ENCODE data around the gene TMEM132A.

Gene TMEM132A

DNA sequence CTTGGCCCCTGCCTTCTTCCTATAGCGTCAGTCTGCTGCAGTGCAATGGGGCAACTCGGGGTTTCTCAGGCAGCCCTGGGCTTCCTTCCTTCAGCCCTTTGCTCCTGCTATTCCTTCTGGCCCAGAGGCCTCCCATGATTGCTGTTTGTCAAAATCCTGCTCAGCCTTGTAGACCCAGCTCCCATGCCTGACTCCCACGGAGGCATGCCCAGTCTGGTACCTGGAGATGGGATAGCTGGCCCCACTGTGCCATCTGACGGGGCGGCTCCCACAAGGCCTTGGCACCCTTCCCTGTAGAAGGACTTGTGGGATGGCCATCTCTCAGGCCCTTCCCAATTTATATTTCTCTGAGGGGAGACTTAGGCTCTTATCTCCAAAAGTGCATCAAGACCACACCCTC is 46.6 kb downstream of the TMEM132A start:
- H3K79me2 ChIP-seq (ENCODE audit: control insufficient read depth, insufficient read depth, low read length, poor library complexity): no peaks in the 10 kb centered on the region
- no peak overlapping the region for H3K23ac ChIP-seq (ENCODE audit: low read length)
- no peak overlapping the region for H2BK5ac ChIP-seq (ENCODE audit: low read depth, low read length, poor library complexity)
- no peak overlapping the region for H2BK12ac ChIP-seq (ENCODE audit: low read length)
- no peaks in the 10 kb centered on the region for H3K36me3 ChIP-seq (ENCODE audit: control insufficient read depth in 1 of 2, insufficient read depth in 2 of 2, low read length in 2 of 2)
- H2BK120ac ChIP-seq (ENCODE audit: insufficient read depth, low read length, poor library complexity): no peak overlapping the region
- H3K4ac ChIP-seq (ENCODE audit: low read depth, low read length): no peak overlapping the region
- H2AK5ac ChIP-seq (ENCODE audit: low read length): no peak overlapping the region
- H4K12ac ChIP-seq (ENCODE audit: low read depth, low read length): no peak overlapping the region
- H3K4me2 ChIP-seq (ENCODE audit: low read length): no peak overlapping the region
- no peak overlapping the region for H3K14ac ChIP-seq (ENCODE audit: low read length)
- no peak overlapping the region for H4K91ac ChIP-seq (ENCODE audit: low read depth, low read length)
- no peaks in the 10 kb centered on the region for H3K27me3 ChIP-seq (ENCODE audit: insufficient read depth, low read length)
- H3K18ac ChIP-seq (ENCODE audit: low read length): no peak overlapping the region
- no peak overlapping the region for H2AFZ ChIP-seq (ENCODE audit: insufficient read depth, low read length, poor library complexity)
- H3K79me1 ChIP-seq (ENCODE audit: low read length): no peaks in the 10 kb centered on the region
- peaks cover 1% of the 10 kb centered on the region for H3K9me3 ChIP-seq (ENCODE audit: insufficient read depth, low read depth, low read length)
- DNase-seq: no peak
- no peak overlapping the region for H3K27ac ChIP-seq (ENCODE audit: low read depth, low read length)
- WGBS (ENCODE audit: extremely low coverage, insufficient coverage, insufficient read length): no CpG with 5 or more reads among the region's 5 CpGs
- H3K4me1 ChIP-seq (ENCODE audit: control insufficient read depth in 1 of 2, insufficient read depth in 2 of 2, low read length in 2 of 2): no peaks in the 10 kb centered on the region
- no peak overlapping the region for H4K8ac ChIP-seq (ENCODE audit: low read depth, low read length)
- H3K9ac ChIP-seq (ENCODE audit: low read length): no peak overlapping the region
- no peak overlapping the region for H3K4me3 ChIP-seq (ENCODE audit: low read depth, low read length)

DNA sequence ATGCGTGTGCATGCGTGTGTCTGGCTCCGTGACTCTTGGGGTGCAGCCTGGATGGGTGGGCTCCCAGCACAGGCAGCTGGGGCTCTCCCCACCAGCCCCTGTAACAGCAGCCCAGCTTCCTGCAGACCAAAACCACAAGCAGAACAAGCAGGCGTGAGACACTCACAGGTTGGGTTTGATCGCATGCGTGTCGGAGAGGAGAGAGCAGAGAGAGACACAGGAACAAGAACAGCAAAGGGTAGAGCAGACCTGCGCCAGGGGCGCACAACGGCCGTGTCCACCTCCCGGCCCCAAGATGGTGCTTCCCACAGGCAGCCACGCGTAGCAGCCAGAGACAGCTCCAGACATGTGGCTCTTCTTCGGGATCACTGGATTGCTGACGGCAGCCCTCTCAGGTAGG is 47.3 kb downstream of the TMEM132A start, which contains the start of gene CD6:
TSS of gene CD6 (plus strand) at position 161 of the 400 bp plus-strand sequence. CDS start at position 347, 186 bp downstream.
- Histone ChIP-seq H3K18ac (ENCODE audit: low read length) (no peak within 1 kb of the TSS), H2AFZ (ENCODE audit: insufficient read depth, low read length, poor library complexity) (no peak within 1 kb of the TSS), H3K4me3 (ENCODE audit: low read depth, low read length) (no peak within 1 kb of the TSS), H2AK5ac (ENCODE audit: low read length) (no peak within 1 kb of the TSS), H3K4ac (ENCODE audit: low read depth, low read length) (no peak within 1 kb of the TSS), H3K27me3 (ENCODE audit: insufficient read depth, low read length) (no peaks in the 10 kb centered on the region), H4K91ac (ENCODE audit: low read depth, low read length) (no peak within 1 kb of the TSS), H3K9me3 (ENCODE audit: insufficient read depth, low read depth, low read length) (peaks cover 1% of the 10 kb centered on the region), H3K4me1 (ENCODE audit: control insufficient read depth in 1 of 2, insufficient read depth in 2 of 2, low read length in 2 of 2) (no peaks in the 10 kb centered on the region), H2BK120ac (ENCODE audit: insufficient read depth, low read length, poor library complexity) (no peak within 1 kb of the TSS), H3K79me1 (ENCODE audit: low read length) (no peaks in the 10 kb centered on the region), H4K8ac (ENCODE audit: low read depth, low read length) (no peak within 1 kb of the TSS), H3K9ac (ENCODE audit: low read length) (no peak within 1 kb of the TSS), H3K23ac (ENCODE audit: low read length) (no peak within 1 kb of the TSS), H2BK5ac (ENCODE audit: low read depth, low read length, poor library complexity) (no peak within 1 kb of the TSS), H3K14ac (ENCODE audit: low read length) (no peak within 1 kb of the TSS), H2BK12ac (ENCODE audit: low read length) (no peak within 1 kb of the TSS), H3K79me2 (ENCODE audit: control insufficient read depth, insufficient read depth, low read length, poor library complexity) (no peaks in the 10 kb centered on the region), H3K36me3 (ENCODE audit: control insufficient read depth in 1 of 2, insufficient read depth in 2 of 2, low read length in 2 of 2) (no peaks in the 10 kb centered on the region), H4K12ac (ENCODE audit: low read depth, low read length) (no peak within 1 kb of the TSS), H3K4me2 (ENCODE audit: low read length) (no peak within 1 kb of the TSS), H3K27ac (ENCODE audit: low read depth, low read length) (no peak within 1 kb of the TSS)
- WGBS (ENCODE audit: extremely low coverage, insufficient coverage, insufficient read length): no CpG with 5 or more reads among the region's 16 CpGs
- DNase-seq: no peak

- H2BK120ac ChIP-seq (ENCODE audit: insufficient read depth, low read length, poor library complexity): no peak overlapping the region
These were observed 48.1 kb downstream of the TMEM132A start for GRCh38 chr11:60972182-60973030.

GRCh38 chr11:60973699-60974098 is 49.4 kb downstream of the TMEM132A start:
- Histone ChIP-seq H3K18ac (ENCODE audit: low read length) (no peak overlapping the region), H2BK12ac (ENCODE audit: low read length) (no peak overlapping the region), H2AFZ (ENCODE audit: insufficient read depth, low read length, poor library complexity) (no peak overlapping the region), H3K27me3 (ENCODE audit: insufficient read depth, low read length) (no peaks in the 10 kb centered on the region), H3K9me3 (ENCODE audit: insufficient read depth, low read depth, low read length) (no peaks in the 10 kb centered on the region), H3K27ac (ENCODE audit: low read depth, low read length) (no peak overlapping the region), H3K79me2 (ENCODE audit: control insufficient read depth, insufficient read depth, low read length, poor library complexity) (no peaks in the 10 kb centered on the region), H3K14ac (ENCODE audit: low read length) (no peak overlapping the region), H3K4ac (ENCODE audit: low read depth, low read length) (no peak overlapping the region), H4K12ac (ENCODE audit: low read depth, low read length) (no peak overlapping the region), H3K4me1 (ENCODE audit: control insufficient read depth in 1 of 2, insufficient read depth in 2 of 2, low read length in 2 of 2) (no peaks in the 10 kb centered on the region), H3K4me2 (ENCODE audit: low read length) (no peak overlapping the region), H2BK120ac (ENCODE audit: insufficient read depth, low read length, poor library complexity) (no peak overlapping the region), H3K23ac (ENCODE audit: low read length) (no peak overlapping the region), H3K36me3 (ENCODE audit: control insufficient read depth in 1 of 2, insufficient read depth in 2 of 2, low read length in 2 of 2) (no peaks in the 10 kb centered on the region), H3K79me1 (ENCODE audit: low read length) (no peaks in the 10 kb centered on the region), H3K9ac (ENCODE audit: low read length) (no peak overlapping the region), H2AK5ac (ENCODE audit: low read length) (no peak overlapping the region), H4K91ac (ENCODE audit: low read depth, low read length) (no peak overlapping the region), H3K4me3 (ENCODE audit: low read depth, low read length) (no peak overlapping the region), H2BK5ac (ENCODE audit: low read depth, low read length, poor library complexity) (no peak overlapping the region), H4K8ac (ENCODE audit: low read depth, low read length) (no peak overlapping the region)
- WGBS (ENCODE audit: extremely low coverage, insufficient coverage, insufficient read length): no CpG with 5 or more reads among the region's 6 CpGs
- DNase-seq: no peak

More at GRCh38 chr11:60972182-60973030, 48.1 kb downstream of the TMEM132A start:
- DNase-seq: no peak
- Histone ChIP-seq H2AK5ac (ENCODE audit: low read length) (no peak overlapping the region), H3K36me3 (ENCODE audit: control insufficient read depth in 1 of 2, insufficient read depth in 2 of 2, low read length in 2 of 2) (no peaks in the 10 kb centered on the region), H3K79me1 (ENCODE audit: low read length) (no peaks in the 10 kb centered on the region), H2AFZ (ENCODE audit: insufficient read depth, low read length, poor library complexity) (no peak overlapping the region), H3K4me1 (ENCODE audit: control insufficient read depth in 1 of 2, insufficient read depth in 2 of 2, low read length in 2 of 2) (no peaks in the 10 kb centered on the region), H3K79me2 (ENCODE audit: control insufficient read depth, insufficient read depth, low read length, poor library complexity) (no peaks in the 10 kb centered on the region), H3K4me3 (ENCODE audit: low read depth, low read length) (no peak overlapping the region), H3K14ac (ENCODE audit: low read length) (no peak overlapping the region), H3K27ac (ENCODE audit: low read depth, low read length) (no peak overlapping the region), H4K91ac (ENCODE audit: low read depth, low read length) (no peak overlapping the region), H4K12ac (ENCODE audit: low read depth, low read length) (no peak overlapping the region), H3K4ac (ENCODE audit: low read depth, low read length) (no peak overlapping the region), H3K18ac (ENCODE audit: low read length) (no peak overlapping the region), H3K4me2 (ENCODE audit: low read length) (no peak overlapping the region), H2BK5ac (ENCODE audit: low read depth, low read length, poor library complexity) (no peak overlapping the region), H2BK12ac (ENCODE audit: low read length) (no peak overlapping the region), H3K27me3 (ENCODE audit: insufficient read depth, low read length) (no peaks in the 10 kb centered on the region), H3K9ac (ENCODE audit: low read length) (no peak overlapping the region), H4K8ac (ENCODE audit: low read depth, low read length) (no peak overlapping the region), H3K23ac (ENCODE audit: low read length) (no peak overlapping the region), H3K9me3 (ENCODE audit: insufficient read depth, low read depth, low read length) (no peaks in the 10 kb centered on the region)
- WGBS (ENCODE audit: extremely low coverage, insufficient coverage, insufficient read length): no CpG with 5 or more reads among the region's 15 CpGs

Measured in trophoblast cell (in vitro differentiated cells and primary cell).